Astrocyte of the spinal cord (primary cell): Measurements from ENCODE around the gene GNPTAB.
A peak's percentile ranks its signal among the peaks of the same experiment; 100 is the strongest.

ENCODE experiments used
- DNase-seq: peaks from one replicate; pipeline ENCODE4 v3.0.0; 2011; ENCODE audit warnings: low read depth, low spot score
- H3K4me3 ChIP-seq: 2 replicates; pipeline ENCODE4 v1.5.1; 2011; ENCODE audit warnings: low read depth, mild to moderate bottlenecking, low read length, moderate library complexity
- CTCF ChIP-seq: IDR thresholded peaks from 2 replicates; pipeline ENCODE4 v1.5.1; 2012; ENCODE audit warnings: low read depth, mild to moderate bottlenecking, low read length, inconsistent platforms
- in situ Hi-C: cut with HindIII; loops from 2 replicates; pipeline ENCODE4 v1.10.0; 2017; ENCODE audit warnings: low sequenced_read_pairs

The GNPTAB gene

DNA sequence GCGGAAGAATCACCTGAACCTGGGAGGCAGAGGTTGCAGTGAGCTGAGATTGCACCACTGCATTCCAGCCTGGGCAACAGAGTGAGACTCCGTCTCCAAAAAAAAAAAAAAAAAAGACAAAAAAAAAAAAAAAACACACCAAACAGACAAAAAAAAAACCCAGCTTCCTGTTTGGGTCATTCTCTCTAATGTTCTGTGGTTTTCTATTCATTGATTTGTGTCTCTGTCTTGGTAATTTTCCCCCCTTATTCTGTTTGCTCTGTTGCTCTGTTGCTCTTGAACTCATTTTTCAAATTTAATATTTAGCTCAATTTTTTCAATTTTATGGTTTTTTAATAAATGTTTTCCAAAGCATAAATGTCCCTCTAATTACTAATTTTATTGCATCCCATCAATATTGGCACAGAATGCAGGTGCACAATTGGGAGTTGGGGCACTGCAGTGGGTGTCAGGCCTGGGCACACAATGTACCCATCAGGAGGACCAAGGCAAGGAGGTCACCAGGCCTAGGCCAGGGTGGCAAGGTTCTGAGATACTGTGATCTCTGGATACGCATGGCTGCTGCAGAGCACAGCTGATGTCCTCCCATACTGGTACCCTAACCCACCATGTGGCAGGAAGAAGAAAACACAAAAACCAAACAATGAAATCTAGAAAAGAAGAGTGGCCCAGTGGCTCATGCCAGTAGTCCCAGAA is 8.0 kb upstream of the GNPTAB start:
- DNase-seq, result no peak
- no peak overlapping the region for H3K4me3 ChIP-seq
- in situ Hi-C loops, result no loop called here
- no peak for TF ChIP-seq CTCF

DNA sequence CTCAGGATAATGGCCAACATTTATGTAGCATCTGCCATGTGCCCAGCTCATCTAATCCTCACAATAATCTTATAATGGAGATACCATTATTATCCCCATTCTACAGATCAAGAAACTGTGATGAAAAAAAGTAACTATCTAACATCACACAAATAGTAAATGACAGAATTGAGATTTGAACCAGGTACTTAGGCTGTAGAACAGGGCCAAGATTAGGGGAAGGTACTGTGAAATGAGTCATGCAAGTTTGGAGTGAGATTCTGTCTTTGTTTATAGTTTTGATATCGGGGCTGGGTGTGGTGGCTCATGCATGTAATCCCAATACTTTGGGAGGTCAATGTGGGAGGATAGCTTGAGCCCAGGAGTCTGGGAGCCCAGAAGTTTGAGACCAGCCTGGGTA is 1.3 kb upstream of the GNPTAB start:
- no peak overlapping the region for H3K4me3 ChIP-seq
- in situ Hi-C loops, result no loop called here
- TF ChIP-seq CTCF, result no peak
- no peak for DNase-seq

DNA sequence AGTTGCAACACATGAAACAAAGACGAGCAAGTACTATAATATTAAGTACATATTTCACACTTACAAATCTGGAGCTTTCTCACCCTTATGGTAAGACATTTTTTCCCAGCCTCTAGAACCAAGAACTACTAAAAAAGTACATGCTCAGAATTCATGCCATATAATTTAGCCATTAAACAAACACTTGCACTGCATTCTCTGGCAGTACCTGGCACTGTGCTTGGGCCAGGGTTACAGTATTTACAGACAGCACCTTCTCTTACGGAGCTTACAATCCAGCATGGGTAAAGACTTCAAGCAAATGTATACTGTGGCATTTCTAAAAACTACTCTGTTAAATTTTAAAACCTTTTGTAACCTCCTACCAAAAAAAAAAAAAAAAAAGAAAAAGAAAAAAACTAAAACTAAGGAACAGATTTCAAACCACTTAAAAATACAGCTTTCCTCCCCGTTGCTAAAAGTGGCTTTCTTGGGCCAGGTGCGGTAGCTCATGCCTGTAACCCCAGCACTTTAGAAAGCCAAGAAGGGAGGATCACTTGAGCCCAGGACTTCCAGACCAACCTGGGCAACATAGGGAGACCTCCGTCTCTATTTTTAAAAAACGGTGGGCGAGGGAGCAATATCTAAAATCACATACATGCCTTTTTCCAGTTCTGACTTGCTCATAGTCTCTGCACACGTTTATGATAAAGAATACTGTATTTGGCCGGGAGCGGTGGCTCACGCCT is 956 bp downstream of the GNPTAB start:
- peak; percentile 20 for DNase-seq
- TF ChIP-seq CTCF, result no peak
- H3K4me3 ChIP-seq, result peak overlapping the region; percentile 94
- in situ Hi-C loops, result no loop called here

DNA sequence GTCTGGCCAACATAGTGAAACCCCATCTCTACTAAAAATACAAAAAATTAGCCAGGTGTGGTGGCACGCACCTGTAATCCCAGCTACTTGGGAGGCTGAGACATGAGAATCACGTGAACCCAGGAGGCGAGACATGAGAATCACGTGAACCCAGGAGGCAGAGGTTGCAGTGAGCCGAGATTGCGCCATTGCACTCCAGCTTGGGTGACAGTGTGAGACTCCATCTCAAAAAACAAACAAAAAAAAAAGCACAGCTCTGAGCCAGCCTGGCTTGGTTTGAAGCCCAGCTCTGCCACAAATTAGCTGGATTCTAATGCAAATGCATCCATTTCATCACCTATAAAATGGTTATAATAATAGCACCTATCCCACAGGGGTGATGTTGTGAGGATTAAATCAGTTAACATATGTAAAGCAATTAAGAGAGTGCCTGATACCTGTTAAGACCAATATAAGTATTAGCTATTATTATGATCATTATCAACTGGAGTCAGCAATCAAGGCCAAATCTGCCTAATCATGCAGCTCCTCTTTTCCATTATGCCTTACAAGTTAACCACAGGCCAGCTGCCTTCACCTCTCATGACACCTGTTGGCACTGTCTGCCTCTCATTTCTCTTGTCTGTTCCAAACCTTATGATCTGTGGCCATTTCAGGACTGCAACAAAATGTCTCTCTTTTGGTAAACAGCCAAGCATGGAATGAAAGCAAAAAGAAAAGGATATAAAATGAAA is 2.1 kb downstream of the GNPTAB start:
- DNase-seq, result no peak
- no peak overlapping the region for H3K4me3 ChIP-seq
- in situ Hi-C loops, result no loop called here
- TF ChIP-seq CTCF, result no peak

GRCh38 chr12:101826766-101827368 is 3.9 kb downstream of the GNPTAB start:
- TF ChIP-seq CTCF, result no peak
- no peak overlapping the region for H3K4me3 ChIP-seq
- in situ Hi-C loops, result no loop called here
- DNase-seq, result no peak

GRCh38 chr12:101824831-101825230 is 5.9 kb downstream of the GNPTAB start:
- H3K4me3 ChIP-seq, result no peak overlapping the region
- DNase-seq, result no peak
- in situ Hi-C loops, result no loop called here
- no peak for TF ChIP-seq CTCF
